RWPE2 (cell line): ENCODE measurements around the gene LYSMD1.
"Not testable (repeated sequence)": the region's sequence is repeated elsewhere in the genome, so short reads cannot be mapped to it uniquely, and the experiment has no call there.

Experiments
- ATAC-seq: fragments of 200-7000 bp; cut with Tn5 transposase; 3 replicates; pipeline ENCODE4 v1.9.1; 2021; ENCODE audit warnings: low read depth
- DNase-seq: peaks from one replicate; pipeline ENCODE4 v3.0.0-alpha.2; 2020; ENCODE audit warnings: low spot score
- H3K27ac ChIP-seq: fragments of 450-650 bp; 2 replicates; pipeline ENCODE4 v1.5.1; 2017; ENCODE audit warnings: mild to moderate bottlenecking; ENCODE audit not compliant: poor library complexity, severe bottlenecking
- H3K27me3 ChIP-seq: fragments of 250-450 bp; sonication (Bioruptor Pico); 2 replicates; pipeline ENCODE4 v1.5.1; 2021; ENCODE audit warnings: mild to moderate bottlenecking, moderate library complexity; ENCODE audit not compliant: insufficient read depth, poor library complexity, severe bottlenecking
- H3K36me3 ChIP-seq: fragments of 250-450 bp; sonication (Bioruptor Pico); 2 replicates; pipeline ENCODE4 v1.5.1; 2020; ENCODE audit warnings: low read depth, mild to moderate bottlenecking, moderate library complexity
- H3K4me1 ChIP-seq: fragments of 250-450 bp; sonication (Bioruptor Pico); 2 replicates; pipeline ENCODE4 v1.5.1; 2021; ENCODE audit warnings: mild to moderate bottlenecking, moderate library complexity; ENCODE audit not compliant: insufficient read depth, poor library complexity, severe bottlenecking
- H3K4me3 ChIP-seq: fragments of 250-450 bp; sonication (Bioruptor Pico); 2 replicates; pipeline ENCODE4 v1.5.1; 2021; ENCODE audit warnings: mild to moderate bottlenecking, moderate library complexity; ENCODE audit not compliant: severe bottlenecking
- H3K9me3 ChIP-seq: fragments of 250-450 bp; sonication (Bioruptor Pico); 2 replicates; pipeline ENCODE4 v1.5.1; 2021; ENCODE audit warnings: mild to moderate bottlenecking, moderate library complexity; ENCODE audit not compliant: severe bottlenecking
- CTCF ChIP-seq: fragments of 450-650 bp; IDR thresholded peaks from one replicate; pipeline ENCODE4 v1.5.1; 2017; ENCODE audit warnings: mild to moderate bottlenecking, moderate library complexity; ENCODE audit not compliant: poor library complexity, severe bottlenecking

LYSMD1 gene

GRCh38 chr1:151193856-151194255 lies 28.2 kb upstream of the LYSMD1 start:
- no peak for TF ChIP-seq CTCF
- H3K36me3 ChIP-seq, result peaks cover 8% of the 10 kb centered on the region
- no peaks in the 10 kb centered on the region for H3K27me3 ChIP-seq
- peaks cover 11% of the 10 kb centered on the region for H3K4me1 ChIP-seq
- peak overlapping the region; percentile 96 for H3K27ac ChIP-seq
- DNase-seq (no peak), ATAC-seq (no peak)
- peak overlapping the region; percentile 41 for H3K4me3 ChIP-seq
- no peaks in the 10 kb centered on the region for H3K9me3 ChIP-seq

GRCh38 chr1:151193304-151193703 lies 27.6 kb upstream of the LYSMD1 start:
- no peak for TF ChIP-seq CTCF
- Histone ChIP-seq H3K4me1 (peaks cover 13% of the 10 kb centered on the region), H3K4me3 (no peak overlapping the region)

GRCh38 chr1:151192047-151192446 lies 26.3 kb upstream of the LYSMD1 start:
- TF ChIP-seq CTCF, result no peak
- DNase-seq, result no peak
- no peaks in the 10 kb centered on the region for H3K27me3 ChIP-seq
- peaks cover 2% of the 10 kb centered on the region for H3K9me3 ChIP-seq
- H3K4me3 ChIP-seq, result no peak overlapping the region
- H3K4me1 ChIP-seq, result peaks cover 13% of the 10 kb centered on the region
- no peak overlapping the region for H3K27ac ChIP-seq
- peaks cover 8% of the 10 kb centered on the region for H3K36me3 ChIP-seq
- no peak for ATAC-seq

More at GRCh38 chr1:151193304-151193703, 27.6 kb upstream of the LYSMD1 start:
- ATAC-seq (no peak), DNase-seq (no peak)
- H3K27me3 ChIP-seq, result no peaks in the 10 kb centered on the region
- H3K9me3 ChIP-seq, result no peaks in the 10 kb centered on the region
- peak overlapping the region; percentile 96 for H3K27ac ChIP-seq
- H3K36me3 ChIP-seq, result peaks cover 8% of the 10 kb centered on the region

GRCh38 chr1:151189637-151190445 lies 24.1 kb upstream of the LYSMD1 start, which contains the start of gene VPS72:
Gene VPS72, minus strand, starts transcription at chr1:151190197. Its CDS starts 76 bp downstream, at chr1:151190121.
- Histone ChIP-seq H3K4me3 (peak within 1 kb of the TSS; percentile 97), H3K27ac (peak within 1 kb of the TSS; percentile 69), H3K4me1 (peaks cover 5% of the 10 kb centered on the region), H3K27me3 (no peaks in the 10 kb centered on the region), H3K36me3 (peaks cover 21% of the 10 kb centered on the region), H3K9me3 (peaks cover 2% of the 10 kb centered on the region)
- DNase-seq, result peak; percentile 86
- TF ChIP-seq CTCF, result no peak
- peak; percentile 91 for ATAC-seq

- DNase-seq, H3K27me3 ChIP-seq, H3K4me1 ChIP-seq, ATAC-seq, H3K9me3 ChIP-seq: not testable (repeated sequence)
- Histone ChIP-seq H3K36me3 (peaks cover 33% of the 10 kb centered on the region), H3K27ac (peak overlapping the region; percentile 69), H3K4me3 (peak overlapping the region; percentile 97)
Measured at GRCh38 chr1:151188667-151189066, 23.0 kb upstream of the LYSMD1 start.
